HS-5 (cell line): ENCODE results near the gene SF3A1.
"Not testable (repeated sequence)": the region's sequence is repeated elsewhere in the genome, so short reads cannot be mapped to it uniquely, and the experiment has no call there.

Experiments
- DNase-seq: peaks from one replicate; pipeline ENCODE4 v3.0.0-alpha.2; 2012; ENCODE audit warnings: low read depth

SF3A1 gene, protein sequence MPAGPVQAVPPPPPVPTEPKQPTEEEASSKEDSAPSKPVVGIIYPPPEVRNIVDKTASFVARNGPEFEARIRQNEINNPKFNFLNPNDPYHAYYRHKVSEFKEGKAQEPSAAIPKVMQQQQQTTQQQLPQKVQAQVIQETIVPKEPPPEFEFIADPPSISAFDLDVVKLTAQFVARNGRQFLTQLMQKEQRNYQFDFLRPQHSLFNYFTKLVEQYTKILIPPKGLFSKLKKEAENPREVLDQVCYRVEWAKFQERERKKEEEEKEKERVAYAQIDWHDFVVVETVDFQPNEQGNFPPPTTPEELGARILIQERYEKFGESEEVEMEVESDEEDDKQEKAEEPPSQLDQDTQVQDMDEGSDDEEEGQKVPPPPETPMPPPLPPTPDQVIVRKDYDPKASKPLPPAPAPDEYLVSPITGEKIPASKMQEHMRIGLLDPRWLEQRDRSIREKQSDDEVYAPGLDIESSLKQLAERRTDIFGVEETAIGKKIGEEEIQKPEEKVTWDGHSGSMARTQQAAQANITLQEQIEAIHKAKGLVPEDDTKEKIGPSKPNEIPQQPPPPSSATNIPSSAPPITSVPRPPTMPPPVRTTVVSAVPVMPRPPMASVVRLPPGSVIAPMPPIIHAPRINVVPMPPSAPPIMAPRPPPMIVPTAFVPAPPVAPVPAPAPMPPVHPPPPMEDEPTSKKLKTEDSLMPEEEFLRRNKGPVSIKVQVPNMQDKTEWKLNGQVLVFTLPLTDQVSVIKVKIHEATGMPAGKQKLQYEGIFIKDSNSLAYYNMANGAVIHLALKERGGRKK

DNA sequence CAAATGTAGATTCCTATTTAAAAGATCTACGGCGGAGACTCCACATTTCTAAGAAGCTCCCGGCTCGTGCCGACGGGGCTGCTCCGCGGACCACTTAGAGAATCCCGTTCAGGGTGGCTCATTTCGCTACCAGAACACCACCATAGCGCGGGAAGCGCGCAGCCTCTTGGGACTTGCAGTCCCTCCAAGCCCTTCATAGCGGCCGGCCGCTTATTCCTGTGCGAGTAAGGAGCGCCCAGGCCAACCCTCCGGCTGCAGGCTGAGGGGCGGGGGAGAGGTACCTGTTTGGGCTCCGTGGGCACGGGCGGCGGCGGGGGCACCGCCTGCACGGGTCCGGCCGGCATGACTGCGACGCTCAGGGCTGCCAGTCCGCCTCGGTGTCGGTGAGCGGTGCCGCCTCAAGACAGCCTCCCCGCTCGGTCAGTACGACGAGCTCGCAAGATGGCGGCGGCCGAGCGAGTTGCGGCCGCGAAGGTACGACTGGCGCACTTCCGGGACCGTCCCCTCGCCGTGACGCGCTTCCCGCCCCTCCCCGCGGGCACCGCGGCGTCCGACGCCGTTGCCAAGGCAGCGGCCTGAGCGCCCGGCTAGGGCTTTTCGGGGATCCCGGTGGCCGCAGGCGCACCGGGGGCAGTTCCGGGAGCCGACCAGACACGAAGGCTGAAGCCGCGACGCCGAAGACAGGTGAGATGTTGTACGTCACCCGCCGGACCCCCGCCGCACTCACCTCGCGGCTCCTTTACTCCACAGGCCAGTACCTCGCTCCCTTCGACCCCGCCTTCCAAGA is at the start of gene SF3A1, which contains the start of gene CCDC157:
SF3A1 (minus strand) TSS at position 446 of the 787 bp plus-strand sequence; CDS start at position 344, 102 bp downstream.
CCDC157 (plus strand) TSS at position 559 of the 787 bp plus-strand sequence. CDS start 8,994 bp downstream, outside the sequence.
- DNase-seq, result peak; percentile 68

DNA sequence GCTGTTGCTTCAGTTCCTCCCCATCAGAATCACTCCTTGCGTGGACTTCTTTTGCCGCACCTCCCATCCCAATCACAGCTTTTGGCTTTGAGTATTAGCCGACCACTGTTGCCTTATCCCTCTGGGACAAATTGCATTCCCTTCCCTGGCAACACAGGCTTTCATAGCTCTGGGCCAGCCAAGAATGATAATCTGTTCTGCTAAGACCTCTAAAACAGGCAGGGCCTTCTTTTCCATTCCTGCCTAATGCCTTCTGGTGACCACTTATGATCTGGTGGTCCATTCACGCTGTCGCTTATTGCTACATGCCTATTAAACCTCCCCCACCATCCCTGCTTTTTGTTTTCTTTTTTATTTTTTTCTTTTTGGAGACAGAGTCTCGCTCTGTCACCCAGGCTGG is 49.7 kb upstream of the SF3A1 start:
- no peak for DNase-seq

DNA sequence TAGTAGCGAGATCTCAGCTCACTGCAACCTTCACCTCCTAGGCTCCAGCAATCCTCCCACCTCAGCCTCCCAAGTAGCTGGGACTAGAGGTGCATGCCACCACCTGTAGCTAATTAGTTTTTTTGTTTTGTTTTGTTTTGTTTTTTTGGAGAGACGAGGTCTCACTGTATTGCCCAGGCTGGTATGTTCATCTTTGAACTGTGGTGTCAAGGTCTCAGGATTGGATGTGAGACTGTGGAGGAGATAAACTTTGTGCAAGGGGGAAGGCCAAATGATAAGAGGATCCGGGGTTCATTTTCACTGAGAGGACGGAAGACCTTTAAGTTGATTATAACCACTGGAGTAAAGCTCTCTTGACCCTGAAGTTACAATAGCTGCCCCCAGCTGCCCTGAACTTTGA is 49.0 kb upstream of the SF3A1 start:
- DNase-seq, result no peak

DNA sequence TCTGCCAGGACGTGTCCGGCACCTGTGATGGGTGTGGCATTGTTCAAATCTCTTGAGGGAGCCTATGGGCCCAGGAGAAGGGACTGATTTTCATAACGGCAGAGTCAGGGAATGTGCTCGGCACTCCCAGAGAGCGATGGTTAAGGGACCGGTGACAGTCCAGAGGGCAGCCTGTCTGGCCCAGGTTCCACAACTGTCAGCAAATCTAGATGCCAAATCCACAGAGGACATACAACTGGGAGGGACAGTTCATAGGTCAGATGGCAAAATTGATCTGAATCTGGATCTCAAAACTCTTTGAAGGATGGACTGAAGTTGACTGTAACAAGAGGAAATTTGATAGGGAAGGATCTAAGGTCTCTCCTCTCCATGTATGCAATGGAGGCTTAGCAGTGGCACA is 47.6 kb upstream of the SF3A1 start:
- DNase-seq, result no peak

DNA sequence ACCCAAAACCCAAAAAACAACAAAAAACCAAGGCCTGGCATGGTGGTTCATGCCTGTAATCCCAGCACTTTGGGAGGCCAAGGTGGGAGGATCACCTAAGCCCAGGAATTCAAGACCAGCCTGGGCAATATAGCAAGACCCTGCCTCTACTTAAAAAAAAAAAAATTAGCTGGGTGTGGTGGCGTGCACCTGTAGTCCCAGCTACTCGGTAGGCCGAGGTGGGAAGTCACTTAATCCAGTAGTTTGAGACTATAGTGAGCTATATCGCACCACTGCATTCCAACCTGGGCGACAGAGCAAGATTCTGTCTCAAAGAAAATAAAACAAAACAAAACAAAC is 46.0 kb upstream of the SF3A1 start:
- not testable (repeated sequence) for DNase-seq

DNA sequence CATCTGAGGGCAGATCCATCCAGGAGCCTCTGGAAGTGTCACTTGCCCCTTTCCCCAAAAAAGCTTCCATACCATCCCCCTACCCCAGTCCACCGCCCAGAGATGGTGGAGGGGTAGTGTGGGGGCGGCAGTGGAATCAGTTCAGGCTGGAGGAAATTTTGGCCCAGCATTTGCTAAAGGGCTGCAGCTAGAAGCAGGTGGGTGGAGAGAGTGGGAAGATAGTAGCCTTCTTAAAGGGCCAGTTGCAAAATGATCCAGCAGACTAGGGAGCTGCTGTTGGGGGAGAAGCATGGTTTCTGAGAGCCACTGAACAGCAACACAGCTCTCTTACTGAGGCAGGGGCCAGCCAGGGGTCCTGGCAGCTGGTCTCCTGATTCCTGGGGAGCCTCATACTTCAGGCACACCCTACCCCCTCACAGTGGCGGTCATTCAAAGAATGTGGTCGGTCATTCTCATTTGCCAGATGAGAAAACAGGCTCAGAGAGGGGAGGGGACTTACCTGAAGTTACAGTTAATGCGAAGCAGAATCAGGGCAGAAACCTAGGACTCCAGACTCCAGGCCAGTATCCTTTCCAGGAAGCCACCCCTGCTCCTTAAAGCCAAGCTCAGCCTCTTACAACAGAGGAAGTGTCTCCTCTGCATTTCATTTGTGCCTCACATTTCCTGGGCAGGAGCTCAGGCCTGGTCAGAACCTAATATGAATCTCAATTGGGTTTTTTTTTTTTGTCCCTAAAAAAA is 45.5 kb upstream of the SF3A1 start:
- no peak for DNase-seq

DNA sequence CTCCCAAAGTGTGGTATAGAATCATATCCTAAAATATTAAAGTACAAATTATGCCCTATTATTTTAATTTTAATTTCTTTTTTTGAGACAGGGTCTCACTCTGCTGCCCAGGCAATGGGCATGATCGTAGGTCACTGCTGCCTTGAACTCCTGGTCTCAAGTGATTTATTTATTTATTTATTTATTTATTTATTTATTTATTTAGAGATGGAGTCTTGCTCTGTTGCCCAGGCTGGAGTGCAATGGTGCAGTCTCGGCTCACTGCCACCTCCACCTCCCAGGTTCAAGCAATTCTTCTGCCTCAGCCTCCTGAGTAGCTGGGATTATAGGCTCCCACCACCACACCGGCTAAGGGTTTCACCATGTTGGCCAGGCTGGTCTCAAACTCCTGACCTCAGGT is 44.3 kb upstream of the SF3A1 start:
- DNase-seq, result not testable (repeated sequence)

DNA sequence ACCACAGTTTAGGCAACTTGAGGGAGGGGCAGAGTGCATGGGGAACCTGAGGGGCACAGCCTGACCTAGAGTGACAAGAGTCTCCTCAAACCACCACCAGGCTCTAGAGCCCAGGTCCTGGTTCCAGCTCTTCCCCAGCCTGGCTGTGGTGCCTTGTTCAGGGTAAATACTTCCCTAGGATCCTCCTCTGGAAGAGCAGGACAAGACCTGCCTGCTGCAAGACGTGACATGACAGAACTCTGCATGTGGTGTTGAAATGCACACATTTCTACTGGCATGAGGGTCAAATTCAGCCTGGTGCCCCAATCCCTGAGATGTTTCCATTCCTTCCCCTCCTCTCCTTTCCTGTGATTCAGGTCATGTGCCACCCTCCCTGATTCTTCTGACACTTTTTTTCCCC is 43.5 kb upstream of the SF3A1 start:
- no peak for DNase-seq

DNA sequence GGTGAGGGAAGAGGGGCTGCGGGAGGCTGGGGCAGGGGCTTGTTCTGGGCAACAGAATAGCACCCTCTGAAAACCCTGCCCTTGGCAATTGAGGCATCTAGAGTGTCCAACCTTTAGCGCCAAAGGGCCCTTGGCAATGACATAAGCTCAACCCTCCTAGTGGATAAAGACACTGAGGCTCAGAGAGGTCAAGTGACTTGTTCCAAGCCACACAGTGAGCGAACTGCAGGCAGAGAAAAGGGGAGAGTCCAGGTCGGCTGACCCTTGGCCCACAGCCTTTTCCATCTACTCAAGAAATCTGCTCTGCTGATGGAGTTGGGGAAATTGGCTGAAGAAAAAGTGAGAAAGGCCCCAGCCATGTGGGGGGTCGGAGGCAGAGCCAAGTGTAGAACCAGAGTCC is 43.0 kb upstream of the SF3A1 start:
- DNase-seq, result no peak

DNA sequence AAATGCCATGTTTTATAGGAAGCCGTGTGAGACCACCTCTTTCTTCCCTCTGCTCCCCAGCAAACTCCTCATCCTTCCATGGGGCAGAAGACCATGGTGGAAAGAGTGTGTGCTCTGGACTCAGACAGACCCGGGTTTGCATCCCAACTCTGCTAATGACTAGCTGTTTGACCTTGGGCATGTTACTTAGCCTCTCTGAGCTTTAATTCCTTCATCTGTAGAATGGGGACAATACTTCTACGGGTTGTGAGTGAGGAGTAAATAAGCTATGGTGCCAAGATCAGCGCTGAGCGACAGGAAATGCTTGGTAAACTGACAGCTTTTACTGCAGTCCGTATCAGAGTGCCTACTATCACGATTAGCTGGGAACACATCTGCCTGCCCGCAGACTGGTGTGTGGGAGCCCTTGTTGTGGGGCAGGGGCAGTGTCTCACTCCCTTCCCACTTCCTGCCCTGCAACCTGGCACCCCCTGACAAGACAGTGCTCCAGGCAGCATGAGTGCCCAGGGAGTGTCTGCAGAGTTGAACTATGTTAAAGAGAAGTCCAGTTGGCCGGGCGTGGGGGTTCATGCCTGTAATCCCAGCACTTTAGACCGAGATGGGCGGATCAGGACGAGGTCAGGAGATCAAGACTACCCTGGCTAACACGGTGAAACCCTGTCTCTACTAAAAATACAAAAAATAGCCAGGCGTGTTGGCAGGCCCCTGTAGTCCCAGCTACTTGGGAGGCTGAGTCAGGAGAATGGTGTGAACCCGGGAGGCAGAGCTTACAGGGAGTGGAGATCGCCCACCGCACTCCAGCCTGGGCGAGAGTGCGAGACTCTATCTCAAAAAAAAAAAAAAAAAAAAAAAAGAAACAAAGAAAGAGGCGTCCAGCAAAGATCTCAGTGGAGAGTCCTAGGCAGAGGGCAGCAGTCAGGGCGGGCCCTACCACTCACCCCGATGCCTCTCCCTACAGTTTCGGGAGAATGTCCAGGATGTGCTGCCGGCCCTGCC is 42.3 kb upstream of the SF3A1 start:
- no peak for DNase-seq

DNA sequence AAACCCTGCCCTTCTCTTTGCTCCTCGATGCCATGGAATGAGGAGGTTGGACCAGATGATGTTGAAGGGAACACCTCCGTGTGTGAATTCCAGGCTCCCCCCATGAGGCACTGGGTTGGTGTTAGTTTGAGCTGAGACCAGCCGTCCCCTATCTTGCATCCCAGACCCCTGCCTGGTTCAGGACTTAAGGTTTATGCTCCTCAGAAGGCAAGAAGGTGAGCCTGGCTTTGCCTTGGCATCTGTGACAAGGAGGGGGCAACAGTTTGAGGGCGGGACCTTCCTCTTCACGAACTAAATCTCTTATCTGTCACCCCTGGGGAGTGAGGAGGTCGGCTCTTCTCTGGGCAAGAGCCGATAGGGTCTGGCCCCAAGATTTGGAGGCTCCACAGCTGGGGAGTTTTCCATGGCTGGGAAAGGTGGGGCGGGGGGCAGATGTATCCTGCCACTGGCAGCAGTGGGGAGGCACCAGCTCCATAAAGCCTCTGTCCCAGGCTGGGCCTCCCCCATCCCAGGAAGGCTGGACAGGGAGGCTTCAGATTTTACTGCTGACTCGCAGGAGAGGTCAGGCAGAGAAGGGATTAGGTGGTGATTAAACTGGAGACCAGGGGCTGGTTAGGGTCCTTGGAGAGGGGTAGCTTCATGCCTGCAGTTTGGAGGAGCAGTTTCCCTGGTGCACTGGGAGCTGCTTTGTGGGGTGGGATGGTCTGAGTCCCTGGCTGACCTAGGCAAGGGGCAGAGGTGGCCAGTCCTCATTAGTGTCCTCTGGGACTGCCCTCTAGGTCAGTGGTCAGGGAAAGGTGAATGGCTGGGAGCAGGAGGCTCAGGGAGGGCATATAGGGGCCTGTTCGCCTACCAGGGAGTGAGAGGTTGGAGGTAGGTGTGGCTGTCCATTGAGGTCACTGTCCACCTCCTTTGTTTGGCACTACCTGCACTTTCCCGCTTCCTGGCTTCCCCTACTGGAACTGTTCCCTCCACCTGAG is 41.3 kb upstream of the SF3A1 start:
- DNase-seq, result no peak

DNA sequence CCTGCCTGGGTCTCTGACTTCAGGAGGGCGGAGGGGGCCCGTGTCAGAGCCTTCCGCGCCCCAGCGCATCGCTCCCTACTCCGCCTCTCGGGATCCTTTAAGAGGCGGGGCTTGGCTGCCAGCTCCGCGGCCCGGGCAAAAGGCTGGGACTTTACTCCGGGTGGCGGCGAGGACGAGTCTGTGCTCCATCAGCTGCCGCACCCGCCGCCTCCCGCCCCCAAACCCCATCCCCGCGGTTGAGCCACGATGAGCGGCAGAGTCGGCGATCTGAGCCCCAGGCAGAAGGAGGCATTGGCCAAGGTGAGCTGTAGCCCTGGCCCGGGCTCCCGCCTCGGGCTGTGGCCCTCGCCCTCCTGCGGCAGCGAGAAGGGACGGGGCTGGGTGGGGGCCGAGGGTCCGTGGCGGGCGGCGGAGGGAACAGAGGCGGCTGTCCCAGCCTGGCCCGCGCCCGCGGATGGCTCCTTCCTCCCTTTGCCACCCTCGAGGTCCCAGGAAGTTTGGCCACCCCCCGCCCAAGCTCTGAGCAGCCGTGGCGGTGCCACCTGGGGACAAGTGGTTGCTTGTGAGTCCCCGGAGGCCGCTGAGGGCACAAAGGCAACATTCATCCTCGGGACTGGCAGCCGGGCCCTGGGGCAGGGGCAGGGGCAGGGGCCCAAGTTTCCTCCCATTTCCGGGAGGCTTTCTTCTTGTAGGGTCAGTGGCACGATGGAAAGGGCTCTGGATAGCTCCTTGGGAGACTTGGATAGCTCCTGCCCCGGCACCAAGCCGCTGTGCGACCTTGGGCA is 40.4 kb upstream of the SF3A1 start, which contains the start of gene SEC14L2:
SEC14L2 (plus strand) TSS at position 148 of the 785 bp plus-strand sequence; CDS start at position 247, 99 bp downstream.
- no peak for DNase-seq

DNA sequence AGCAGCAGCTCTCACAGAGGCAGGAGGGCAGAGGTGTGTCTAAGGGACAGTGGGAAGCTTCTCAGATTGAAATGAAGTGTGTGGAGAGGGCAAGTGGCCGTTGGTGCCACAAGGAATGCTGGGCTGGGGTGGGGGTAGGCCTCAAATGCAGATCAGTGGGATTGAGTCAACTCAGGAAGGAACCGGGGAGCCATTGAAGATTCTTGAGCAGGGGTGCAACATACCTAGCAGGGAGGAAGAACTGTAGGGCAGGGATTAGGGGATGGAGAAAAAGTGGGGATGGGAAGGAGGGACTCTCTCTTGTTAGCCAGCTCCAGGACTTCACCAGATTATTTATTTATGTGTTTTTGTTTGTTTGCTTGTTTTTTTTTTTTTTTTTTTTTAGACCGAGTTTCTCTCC is 37.2 kb upstream of the SF3A1 start:
- no peak for DNase-seq

DNA sequence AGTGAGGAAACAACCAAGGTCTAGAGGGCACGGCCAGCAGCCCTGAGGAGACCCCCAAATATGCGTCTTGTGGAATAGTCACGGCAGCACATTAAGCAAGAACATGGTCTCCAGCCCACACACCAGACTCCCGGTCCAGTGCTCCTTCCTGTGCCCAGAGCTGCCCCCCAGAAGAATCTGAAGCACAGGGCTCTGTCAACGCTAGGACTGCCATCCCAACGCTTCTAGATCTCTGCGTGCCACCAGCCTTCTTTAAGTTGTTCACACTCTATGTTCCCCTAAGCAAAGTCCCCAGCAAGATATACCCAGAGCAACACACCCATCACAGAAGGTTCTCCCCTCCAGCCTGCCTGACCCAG is 36.6 kb upstream of the SF3A1 start:
- no peak for DNase-seq

DNA sequence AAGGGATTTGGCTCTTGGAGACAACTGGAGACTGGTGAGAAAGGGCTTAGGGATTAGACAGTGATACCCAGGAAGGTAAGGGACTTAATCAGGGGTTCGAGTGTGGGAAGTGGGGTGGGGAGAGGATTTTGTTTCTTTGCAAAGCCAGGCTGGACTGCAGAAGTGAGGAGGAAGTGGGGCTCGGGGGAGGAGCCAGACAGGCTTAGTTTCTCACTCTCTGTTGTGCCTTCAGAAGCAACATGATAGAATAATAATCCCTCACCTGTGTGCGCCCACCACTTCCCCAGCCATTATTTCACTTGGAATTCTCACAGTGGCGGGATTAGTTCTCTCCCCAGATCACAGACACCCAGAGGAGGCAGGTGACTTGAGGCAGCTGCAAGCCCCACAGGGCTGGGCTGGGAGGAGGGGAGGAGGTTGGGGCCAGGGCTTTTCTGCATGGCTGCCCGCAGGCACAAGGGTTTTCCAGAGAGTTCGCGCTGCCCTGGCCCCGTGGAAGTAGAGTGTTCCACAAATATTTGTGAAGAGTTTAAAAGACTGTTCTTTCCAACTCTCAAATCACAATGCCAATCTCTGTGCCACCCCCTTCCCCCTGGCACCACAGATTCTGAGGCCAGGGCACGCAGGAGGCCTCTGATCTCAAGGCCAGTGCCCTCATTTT is 36.1 kb upstream of the SF3A1 start:
- no peak for DNase-seq

DNA sequence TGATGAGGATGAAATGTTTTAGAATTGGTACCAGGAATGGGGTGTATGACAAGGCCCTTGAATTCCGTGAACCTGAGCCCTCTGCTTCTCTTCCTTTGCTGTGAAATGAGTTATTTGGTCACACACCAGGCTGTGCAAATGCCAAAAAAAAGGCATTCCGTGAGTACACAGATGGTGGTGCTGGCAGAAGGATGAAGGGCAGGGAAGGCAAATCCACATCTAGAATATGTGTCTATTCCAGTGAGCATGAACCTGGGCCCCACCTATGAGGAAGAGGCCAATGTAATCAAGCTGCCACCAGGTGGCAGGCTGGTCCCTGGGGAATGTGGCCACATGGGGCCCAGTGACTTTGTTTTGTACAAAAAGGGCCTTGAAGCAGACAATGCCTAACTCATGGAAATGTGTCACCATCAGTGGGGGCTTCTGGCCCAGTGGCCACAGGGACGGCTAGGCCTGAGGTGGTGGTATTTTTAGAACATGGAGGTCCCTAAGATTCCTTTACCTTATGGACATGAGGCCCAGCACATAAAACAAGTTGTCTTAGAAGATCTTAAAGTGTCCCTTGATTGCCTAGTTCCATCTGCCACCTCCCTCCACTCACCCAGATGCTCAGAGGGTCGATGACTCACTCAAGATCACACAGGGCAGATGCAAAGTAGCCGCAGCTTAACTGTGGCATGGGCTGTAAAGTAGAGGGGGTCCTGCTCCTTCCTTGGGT is 34.4 kb upstream of the SF3A1 start:
- DNase-seq, result peak; percentile 30
